Measurements from ENCODE around the gene DPRX.

- no peak for TF ChIP-seq POLR2A (IDR thresholded peaks at IDR 0.05)
- TF ChIP-seq CTCF (IDR thresholded peaks at IDR 0.05), result no peak
Observed at GRCh38 chr19:53583181-53583580, 48.6 kb upstream of the DPRX start.
